ENCODE data around the gene GALK2. TPM values are rescaled to one million over a fixed set of nuclear protein-coding genes. Genes with fewer than 3 reads are reported as not detected.

GALK2 gene
- total RNA-seq, 1 donor from 2014 or later: 26.4 TPM

DNA sequence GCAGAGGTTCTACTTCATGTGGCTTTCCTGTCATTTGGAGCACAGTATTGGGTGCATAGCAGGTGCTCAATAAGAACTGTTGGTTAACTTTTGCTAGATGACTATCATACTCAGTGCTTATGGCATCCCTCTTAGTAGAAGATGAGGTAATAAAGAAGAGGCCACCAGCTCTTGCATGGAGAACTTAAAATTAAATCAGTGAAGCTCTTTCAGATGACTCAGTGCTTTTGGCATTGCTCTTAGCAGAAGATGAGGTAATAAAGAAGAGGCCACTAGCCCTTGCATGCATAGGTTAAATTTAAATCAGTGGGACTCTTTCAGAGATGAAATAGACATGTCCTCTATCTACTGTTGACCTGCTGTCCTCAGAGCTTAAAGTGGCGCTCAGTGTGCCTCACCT, 143.6 kb downstream of the GALK2 start:
- no peak for DNase-seq (ENCODE audit: extremely low spot score, unreplicated experiment)
- TF ChIP-seq, protein P1, sequence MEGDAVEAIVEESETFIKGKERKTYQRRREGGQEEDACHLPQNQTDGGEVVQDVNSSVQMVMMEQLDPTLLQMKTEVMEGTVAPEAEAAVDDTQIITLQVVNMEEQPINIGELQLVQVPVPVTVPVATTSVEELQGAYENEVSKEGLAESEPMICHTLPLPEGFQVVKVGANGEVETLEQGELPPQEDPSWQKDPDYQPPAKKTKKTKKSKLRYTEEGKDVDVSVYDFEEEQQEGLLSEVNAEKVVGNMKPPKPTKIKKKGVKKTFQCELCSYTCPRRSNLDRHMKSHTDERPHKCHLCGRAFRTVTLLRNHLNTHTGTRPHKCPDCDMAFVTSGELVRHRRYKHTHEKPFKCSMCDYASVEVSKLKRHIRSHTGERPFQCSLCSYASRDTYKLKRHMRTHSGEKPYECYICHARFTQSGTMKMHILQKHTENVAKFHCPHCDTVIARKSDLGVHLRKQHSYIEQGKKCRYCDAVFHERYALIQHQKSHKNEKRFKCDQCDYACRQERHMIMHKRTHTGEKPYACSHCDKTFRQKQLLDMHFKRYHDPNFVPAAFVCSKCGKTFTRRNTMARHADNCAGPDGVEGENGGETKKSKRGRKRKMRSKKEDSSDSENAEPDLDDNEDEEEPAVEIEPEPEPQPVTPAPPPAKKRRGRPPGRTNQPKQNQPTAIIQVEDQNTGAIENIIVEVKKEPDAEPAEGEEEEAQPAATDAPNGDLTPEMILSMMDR (IDR thresholded peaks at IDR 0.05): no peak
- H3K27ac Mint-ChIP-seq (ENCODE audit: unreplicated experiment): no peak overlapping the region
- H3K4me1 Mint-ChIP-seq (ENCODE audit: unreplicated experiment): peaks cover 22% of the 10 kb centered on the region
- no peaks in the 10 kb centered on the region for H3K9me3 Mint-ChIP-seq (ENCODE audit: unreplicated experiment)
- H3K36me3 Mint-ChIP-seq (ENCODE audit: unreplicated experiment): peaks cover 6% of the 10 kb centered on the region
- H3K27me3 Mint-ChIP-seq (ENCODE audit: unreplicated experiment): no peaks in the 10 kb centered on the region
- no peak overlapping the region for H3K4me3 Mint-ChIP-seq (ENCODE audit: unreplicated experiment)

DNA sequence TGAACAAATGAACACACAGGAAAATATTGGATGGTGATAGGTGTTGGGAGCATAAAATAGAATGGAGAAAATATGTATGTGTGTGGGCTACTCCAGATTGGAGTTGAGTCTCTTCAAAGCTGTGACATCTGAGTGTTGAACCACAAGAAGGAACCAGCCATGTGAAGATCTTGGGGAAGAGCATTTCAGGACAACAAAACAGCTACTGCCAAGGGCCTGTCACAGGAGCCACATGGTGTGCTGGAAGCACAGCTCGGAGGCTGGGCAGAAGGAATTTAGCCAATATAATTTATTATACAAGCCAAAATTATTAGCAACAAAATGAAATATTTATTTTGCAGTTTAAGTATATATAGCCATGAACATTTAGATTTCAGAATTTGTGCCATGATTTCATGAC, 144.7 kb downstream of the GALK2 start:
- Mint-ChIP-seq H3K4me3 (ENCODE audit: unreplicated experiment) (no peak overlapping the region), H3K27me3 (ENCODE audit: unreplicated experiment) (no peaks in the 10 kb centered on the region), H3K36me3 (ENCODE audit: unreplicated experiment) (peaks cover 15% of the 10 kb centered on the region), H3K4me1 (ENCODE audit: unreplicated experiment) (peaks cover 22% of the 10 kb centered on the region), H3K27ac (ENCODE audit: unreplicated experiment) (no peak overlapping the region), H3K9me3 (ENCODE audit: unreplicated experiment) (no peaks in the 10 kb centered on the region)
- TF ChIP-seq, protein P1 (IDR thresholded peaks at IDR 0.05): no peak
- DNase-seq (ENCODE audit: extremely low spot score, unreplicated experiment): no peak

DNA sequence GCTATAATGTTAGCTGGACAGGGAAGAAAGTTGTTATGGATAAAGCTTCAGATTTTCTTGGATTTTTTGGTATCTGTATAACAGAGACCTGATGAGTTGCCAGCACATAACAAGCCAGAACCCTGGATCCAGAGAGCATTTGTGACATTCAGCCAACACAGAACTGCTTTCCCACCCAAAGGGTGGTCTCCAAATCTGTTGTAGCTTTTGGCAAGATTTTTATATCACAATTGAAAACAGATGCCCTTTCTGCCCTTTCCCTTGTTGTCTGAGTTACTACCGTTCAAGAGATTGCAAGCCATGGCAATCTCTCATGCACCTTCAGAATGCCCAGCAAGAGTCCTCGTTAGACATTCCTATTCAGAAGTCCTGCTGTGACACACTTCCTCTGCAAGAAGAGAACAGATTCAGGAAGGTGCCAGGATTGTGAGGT, 145.4 kb downstream of the GALK2 start:
- H3K36me3 Mint-ChIP-seq (ENCODE audit: unreplicated experiment): peaks cover 21% of the 10 kb centered on the region
- no peaks in the 10 kb centered on the region for H3K27me3 Mint-ChIP-seq (ENCODE audit: unreplicated experiment)
- H3K27ac Mint-ChIP-seq (ENCODE audit: unreplicated experiment): no peak overlapping the region
- no peaks in the 10 kb centered on the region for H3K9me3 Mint-ChIP-seq (ENCODE audit: unreplicated experiment)
- TF ChIP-seq, protein P1 (IDR thresholded peaks at IDR 0.05): no peak
- H3K4me1 Mint-ChIP-seq (ENCODE audit: unreplicated experiment): peaks cover 20% of the 10 kb centered on the region
- DNase-seq (ENCODE audit: extremely low spot score, unreplicated experiment): no peak
- H3K4me3 Mint-ChIP-seq (ENCODE audit: unreplicated experiment): no peak overlapping the region

DNA sequence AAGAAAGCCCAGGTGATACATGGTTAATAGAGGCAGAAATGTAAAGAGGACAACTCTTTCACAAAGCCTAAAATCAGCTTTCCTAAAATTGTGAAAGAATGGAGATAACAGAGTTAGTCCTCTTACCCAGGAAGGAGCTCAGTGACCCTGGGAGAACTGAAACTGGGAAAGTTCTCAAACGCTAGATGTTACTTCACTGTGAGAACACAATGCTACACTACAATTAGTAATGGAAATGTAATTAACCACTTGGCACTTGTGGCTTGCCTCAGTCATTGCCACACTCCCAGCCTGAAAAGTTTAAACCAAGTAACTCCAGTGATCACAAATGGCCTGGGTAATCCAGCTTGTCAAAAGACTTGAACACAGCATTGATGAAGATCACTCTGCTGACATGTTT, 150.3 kb downstream of the GALK2 start:
- H3K27me3 Mint-ChIP-seq (ENCODE audit: unreplicated experiment): no peaks in the 10 kb centered on the region
- H3K36me3 Mint-ChIP-seq (ENCODE audit: unreplicated experiment): peaks cover 38% of the 10 kb centered on the region
- H3K27ac Mint-ChIP-seq (ENCODE audit: unreplicated experiment): no peak overlapping the region
- H3K4me1 Mint-ChIP-seq (ENCODE audit: unreplicated experiment): peaks cover 6% of the 10 kb centered on the region
- H3K9me3 Mint-ChIP-seq (ENCODE audit: unreplicated experiment): no peaks in the 10 kb centered on the region
- TF ChIP-seq, protein P1 (IDR thresholded peaks at IDR 0.05): no peak
- no peak overlapping the region for H3K4me3 Mint-ChIP-seq (ENCODE audit: unreplicated experiment)
- no peak for DNase-seq (ENCODE audit: extremely low spot score, unreplicated experiment)

DNA sequence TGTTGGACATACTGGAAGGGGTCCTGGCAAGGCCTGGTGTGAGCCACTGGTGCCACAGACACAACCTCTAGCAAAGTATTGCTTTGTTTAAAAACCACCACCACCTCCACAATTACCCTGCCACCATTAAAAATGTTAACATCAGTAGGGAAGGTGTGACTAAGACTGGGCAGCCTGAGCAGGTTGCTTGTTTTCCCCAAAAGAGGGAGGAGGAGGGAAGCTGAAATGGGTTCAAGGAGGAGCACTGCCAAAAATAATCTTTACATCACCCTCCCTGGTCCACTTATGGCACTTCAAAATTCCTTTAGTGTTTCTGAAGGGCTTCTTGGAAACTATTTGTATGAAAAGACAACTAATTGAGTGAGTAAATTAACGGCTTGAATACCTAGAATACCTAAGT, 153.2 kb downstream of the GALK2 start:
- H3K9me3 Mint-ChIP-seq (ENCODE audit: unreplicated experiment): no peaks in the 10 kb centered on the region
- H3K4me3 Mint-ChIP-seq (ENCODE audit: unreplicated experiment): no peak overlapping the region
- peaks cover 43% of the 10 kb centered on the region for H3K36me3 Mint-ChIP-seq (ENCODE audit: unreplicated experiment)
- H3K4me1 Mint-ChIP-seq (ENCODE audit: unreplicated experiment): no peaks in the 10 kb centered on the region
- H3K27me3 Mint-ChIP-seq (ENCODE audit: unreplicated experiment): no peaks in the 10 kb centered on the region
- no peak for DNase-seq (ENCODE audit: extremely low spot score, unreplicated experiment)
- no peak overlapping the region for H3K27ac Mint-ChIP-seq (ENCODE audit: unreplicated experiment)
- TF ChIP-seq, protein P1 (IDR thresholded peaks at IDR 0.05): no peak
